ENCODE data around the gene CHN1.

CHN1 gene

GRCh38 chr2:174918886-174919526 is 86.2 kb downstream of the CHN1 start:
- no peak for DNase-seq

GRCh38 chr2:174916270-174916930 is 88.8 kb downstream of the CHN1 start:
- DNase-seq: no peak

DNA sequence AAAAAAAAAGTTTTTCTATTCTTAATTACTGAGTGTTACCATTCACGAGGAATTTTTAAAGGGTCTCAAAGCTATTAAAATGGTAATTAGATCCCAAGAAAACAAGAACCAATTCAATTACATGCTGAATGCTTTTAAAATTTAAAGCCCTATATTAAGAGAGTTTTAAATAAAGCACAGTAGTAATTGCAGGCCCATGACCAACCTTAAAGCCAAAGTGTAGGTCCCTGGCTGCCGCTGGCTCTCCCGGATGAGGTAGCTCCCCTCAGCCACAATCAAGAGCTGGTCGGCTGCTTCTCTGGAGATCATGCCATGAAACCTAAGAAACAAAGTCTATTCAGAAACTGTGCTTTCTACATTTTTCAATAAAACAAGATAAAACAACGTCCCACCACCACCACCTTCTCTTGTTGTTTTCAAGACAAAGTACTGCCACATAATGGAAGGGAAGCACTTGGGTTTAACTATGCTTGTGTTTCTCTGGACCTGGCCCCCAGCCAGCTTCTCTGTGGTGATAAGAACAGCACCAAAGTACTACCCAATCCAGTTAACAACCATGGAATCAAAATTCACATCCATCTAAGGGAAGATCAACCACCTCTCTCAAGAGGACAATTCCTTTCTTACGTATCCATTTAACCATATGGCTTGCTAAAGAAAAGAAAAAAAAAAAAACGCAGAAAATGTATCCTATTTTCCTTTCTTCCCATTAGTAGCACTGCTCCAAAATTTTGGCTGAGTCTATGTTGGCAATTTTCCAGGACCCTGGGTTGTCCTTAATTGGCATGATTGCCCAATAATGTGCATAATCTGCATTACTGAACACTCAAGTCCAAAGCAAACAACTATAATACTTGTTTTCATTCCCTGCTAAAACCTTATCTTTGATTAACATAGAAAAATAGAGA is 90.1 kb downstream of the CHN1 start:
- DNase-seq: no peak

DNA sequence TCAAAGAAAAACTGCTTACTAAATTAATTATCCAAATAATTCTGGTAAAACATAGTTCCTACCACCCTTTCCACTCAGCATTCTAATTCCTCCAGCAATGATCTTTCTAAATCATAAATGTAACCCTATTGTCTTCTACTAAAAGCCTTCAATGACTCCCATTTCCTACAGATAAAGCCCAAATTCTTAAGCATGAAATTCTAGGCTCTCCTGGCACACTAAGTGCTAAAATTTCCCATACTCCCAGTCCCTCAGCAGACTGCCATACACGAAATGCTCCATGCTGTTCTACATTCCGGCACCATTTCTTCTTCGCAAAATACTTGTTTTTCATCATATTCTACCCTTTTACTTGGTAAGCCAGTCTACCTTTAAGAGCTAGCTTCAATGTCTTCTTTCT is 96.9 kb downstream of the CHN1 start:
- no peak for DNase-seq

- no peak for DNase-seq
These were observed 102.0 kb downstream of the CHN1 start for GRCh38 chr2:174903264-174903556.

GRCh38 chr2:174902506-174903263 is 102.5 kb downstream of the CHN1 start:
- peak in 1 of 2 donors; percentile 67 for DNase-seq

DNA sequence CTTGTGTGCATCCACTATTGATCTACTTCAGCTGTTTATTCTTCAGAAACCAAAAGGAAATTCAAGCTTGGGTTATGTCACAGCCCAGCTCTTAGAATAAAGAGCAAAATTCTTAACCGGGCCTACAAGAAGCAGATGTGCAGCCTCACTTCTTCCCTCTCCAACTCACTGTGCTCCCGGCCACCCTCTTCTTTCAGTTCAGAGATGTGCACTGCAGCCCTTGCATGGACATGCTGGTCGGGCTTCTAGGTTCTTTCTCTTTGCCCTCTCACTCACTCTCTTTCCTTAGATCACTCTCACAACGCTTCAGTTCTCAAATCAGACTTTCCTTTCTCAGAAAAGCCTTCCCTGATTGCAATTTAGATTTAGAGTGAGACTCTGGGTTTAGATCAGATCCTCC is 104.1 kb downstream of the CHN1 start:
- DNase-seq: peak in 1 of 2 donors; percentile 42

DNA sequence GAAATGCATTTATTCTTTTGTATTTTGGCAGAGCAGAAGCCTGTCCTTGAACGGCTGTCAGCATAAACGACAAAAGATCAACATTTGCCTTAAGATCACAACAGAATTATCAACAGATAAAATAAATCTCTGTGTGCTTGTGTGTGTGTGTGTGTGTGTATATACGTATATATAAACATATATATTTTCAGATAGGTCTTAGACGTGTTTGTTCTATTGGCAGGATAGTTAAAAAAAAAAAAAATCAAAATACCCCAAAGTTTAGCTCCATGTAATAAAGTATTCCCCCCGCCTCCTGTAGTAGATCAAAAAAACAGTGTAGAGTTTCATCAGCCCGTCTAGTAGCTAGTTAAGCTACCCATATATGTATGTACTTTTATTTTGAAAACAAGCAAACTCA is 107.9 kb downstream of the CHN1 start:
- DNase-seq: no peak

- no peak for DNase-seq
These were observed 112.2 kb downstream of the CHN1 start for GRCh38 chr2:174893018-174893417.

DNA sequence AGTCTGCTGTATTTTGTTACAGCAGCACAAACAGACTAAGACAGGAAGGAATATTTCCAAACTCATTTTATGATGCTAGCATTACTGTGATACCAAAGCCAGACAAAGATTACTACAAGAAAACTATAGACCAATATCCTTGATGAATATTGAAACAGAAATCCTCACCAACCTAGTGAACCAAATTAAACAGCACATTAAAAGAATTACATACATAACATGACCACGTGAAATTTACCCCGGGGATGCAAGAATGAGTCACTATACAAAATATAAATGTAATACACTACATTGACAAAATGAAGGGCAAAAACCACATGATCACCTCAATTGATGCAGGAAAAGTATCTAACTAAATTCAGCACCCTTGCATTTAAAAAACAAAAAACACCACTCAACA is 112.6 kb downstream of the CHN1 start:
- no peak for DNase-seq

- DNase-seq: no peak
These were observed 116.4 kb downstream of the CHN1 start for GRCh38 chr2:174888646-174889271.

DNA sequence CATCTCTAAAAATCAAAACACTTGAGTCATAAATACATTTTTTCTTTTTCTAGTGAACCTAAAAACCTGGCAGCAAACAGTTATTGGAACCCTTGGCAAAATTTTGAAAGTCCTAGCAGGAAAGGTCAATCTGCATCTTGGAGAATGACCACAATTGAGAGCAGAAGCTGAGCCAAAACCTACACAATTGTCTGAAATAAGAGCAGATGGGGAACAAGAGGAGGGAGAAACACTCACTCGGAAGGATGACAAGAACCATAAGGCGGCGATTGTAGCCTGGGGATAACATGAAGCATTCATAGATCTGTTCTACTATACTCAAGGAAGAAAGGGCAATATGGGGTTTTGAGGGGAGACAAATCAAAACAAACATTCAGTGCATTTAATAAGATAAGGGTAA is 117.0 kb downstream of the CHN1 start:
- no peak for DNase-seq

DNA sequence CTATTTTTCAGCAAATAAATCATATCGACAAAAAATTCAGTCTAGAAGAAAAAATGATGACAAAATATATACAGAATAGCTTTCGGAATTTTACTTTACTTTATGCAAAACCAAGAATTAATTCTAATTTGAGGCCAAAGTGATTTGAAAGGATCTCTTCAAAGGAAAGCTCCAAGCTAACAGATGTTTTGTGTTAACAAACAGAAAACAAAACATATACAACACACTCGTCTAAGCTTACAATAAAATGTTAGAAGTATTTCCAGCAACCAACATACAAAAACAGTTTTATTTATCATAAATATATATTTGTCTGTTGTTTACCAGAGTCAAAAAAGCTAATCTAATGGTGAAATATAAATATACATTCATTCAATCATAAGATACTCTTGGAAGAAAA is 122.8 kb downstream of the CHN1 start:
- no peak for DNase-seq

DNA sequence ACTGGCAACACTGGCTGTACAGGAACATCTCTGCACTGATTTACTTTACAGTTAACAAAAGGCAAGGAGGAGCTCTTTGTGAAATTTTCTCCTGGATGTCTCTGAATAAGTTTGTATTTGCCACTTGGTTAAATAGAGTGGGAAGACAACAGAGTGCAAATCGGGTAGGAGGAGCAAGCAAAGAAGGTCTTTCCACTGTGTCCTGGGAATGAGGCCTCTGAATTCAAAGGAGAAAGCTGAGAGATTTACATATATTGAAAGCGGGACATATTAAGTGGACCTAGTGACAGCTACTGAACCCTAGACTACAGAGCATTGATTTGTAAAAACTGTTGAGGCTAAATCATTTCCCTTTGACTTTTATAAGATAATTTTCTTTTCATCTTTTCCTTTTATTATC is 123.5 kb downstream of the CHN1 start:
- no peak for DNase-seq

GRCh38 chr2:174878537-174879147 is 126.5 kb downstream of the CHN1 start:
- no peak for DNase-seq

DNA sequence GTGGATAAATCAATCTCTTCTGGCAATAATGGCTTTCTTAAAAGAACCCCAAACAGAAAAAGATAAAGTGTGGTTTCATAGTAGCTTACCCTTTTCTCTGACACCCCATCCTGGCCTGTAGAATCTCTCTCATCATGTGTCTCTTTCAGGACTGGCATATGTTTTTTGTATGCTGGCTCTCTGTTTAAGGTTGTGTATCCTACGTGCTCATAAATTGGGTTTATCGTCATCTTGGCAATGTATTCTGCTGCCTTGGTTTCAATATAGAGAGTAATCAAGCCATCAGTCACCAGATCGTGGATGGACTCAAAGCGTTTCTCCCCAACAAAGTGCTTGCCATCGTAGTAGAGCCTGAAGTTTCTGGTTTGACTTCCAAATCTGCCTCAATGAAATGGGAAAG is 127.4 kb downstream of the CHN1 start:
- DNase-seq: no peak

DNA sequence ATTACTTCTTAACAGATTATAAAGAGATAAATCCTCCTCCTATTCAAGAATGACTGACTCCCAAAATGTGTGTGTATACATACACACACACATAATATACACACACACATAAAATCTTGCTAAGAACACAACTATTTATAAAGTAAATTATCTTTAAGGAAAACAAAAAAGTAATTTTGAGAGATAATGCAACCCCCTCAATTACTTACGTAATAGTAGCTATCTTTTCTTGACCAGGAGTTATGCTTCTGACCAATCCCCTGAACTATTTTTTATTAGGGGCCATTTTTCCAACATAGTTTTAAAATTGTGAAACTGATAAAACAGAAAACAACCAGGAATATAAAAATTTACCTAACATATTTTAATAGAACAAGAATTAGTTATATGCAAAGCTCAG is 127.9 kb downstream of the CHN1 start:
- no peak for DNase-seq

GRCh38 chr2:174874085-174874484 is 131.1 kb downstream of the CHN1 start:
- no peak for DNase-seq

DNA sequence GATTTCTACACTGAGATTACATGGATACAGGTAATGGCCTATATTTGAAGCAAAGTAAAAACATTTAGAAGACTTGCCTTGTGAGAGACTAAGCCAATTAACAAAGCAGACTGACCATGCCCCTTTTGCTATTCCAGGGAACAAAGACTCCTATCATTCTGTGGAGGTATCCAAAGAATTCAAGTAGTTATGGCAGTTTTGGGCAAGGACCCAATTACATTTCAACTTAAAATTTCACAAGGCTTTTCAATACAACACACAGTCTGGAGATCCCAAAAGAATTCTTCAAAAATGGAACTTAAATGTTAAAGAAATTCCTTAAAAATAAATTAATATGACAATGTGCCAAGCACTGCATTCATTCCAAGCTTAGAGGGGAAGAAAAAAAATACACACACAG is 131.7 kb downstream of the CHN1 start:
- no peak for DNase-seq

DNA sequence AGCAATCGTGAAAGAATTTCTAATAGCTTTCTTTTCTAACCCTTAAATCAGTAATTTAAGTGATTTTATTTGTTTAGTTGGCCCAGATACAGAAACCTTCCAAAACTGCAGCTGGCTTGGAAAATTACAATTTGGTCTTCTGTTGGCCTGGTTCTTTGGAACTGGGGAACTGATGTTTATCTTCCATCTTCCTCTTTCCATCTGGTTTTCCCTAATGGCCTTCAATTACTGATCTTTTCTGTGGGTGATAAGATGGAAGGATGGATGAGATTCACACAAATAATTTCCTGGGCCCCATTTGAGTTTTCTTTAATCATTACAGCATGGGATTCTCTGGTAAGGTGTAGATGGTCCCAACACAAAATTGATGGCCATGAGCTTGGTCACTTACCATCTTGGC is 134.4 kb downstream of the CHN1 start:
- no peak for DNase-seq

DNA sequence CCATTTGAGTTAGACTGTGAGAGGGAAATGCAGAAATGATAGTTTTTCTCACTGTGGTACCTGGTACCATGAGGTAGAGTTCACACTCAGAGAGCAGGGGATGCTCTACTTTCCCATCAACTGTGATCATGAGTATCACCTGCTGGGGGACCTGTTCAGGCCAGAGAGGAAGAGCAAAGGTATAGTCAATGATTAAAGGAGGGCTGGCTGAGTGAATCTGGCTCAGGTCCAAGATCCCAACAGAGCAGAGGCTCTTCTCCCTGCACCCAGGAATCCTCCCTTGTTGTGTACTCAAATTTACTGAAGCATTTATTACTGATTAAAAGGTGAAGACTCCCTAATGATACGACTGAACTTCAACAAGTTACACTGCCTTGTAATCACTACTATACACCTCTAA is 136.3 kb downstream of the CHN1 start:
- no peak for DNase-seq

- no peak for DNase-seq
These were observed 138.8 kb downstream of the CHN1 start for GRCh38 chr2:174866421-174866820.

Measured in CD4-positive, alpha-beta T cell treated with Interleukin-4 for 1 hour (primary cell).